Left forelimb (tissue), 1 donor: ENCODE measurements around the gene ZNRF3.

Experiments
- DNase-seq: peaks from one replicate; pipeline ENCODE4 v3.0.0-alpha.2; 2018; ENCODE audit warnings: low spot score

Gene ZNRF3

GRCh38 chr22:28953403-28953802 is 70.0 kb downstream of the ZNRF3 start:
- no peak for DNase-seq

DNA sequence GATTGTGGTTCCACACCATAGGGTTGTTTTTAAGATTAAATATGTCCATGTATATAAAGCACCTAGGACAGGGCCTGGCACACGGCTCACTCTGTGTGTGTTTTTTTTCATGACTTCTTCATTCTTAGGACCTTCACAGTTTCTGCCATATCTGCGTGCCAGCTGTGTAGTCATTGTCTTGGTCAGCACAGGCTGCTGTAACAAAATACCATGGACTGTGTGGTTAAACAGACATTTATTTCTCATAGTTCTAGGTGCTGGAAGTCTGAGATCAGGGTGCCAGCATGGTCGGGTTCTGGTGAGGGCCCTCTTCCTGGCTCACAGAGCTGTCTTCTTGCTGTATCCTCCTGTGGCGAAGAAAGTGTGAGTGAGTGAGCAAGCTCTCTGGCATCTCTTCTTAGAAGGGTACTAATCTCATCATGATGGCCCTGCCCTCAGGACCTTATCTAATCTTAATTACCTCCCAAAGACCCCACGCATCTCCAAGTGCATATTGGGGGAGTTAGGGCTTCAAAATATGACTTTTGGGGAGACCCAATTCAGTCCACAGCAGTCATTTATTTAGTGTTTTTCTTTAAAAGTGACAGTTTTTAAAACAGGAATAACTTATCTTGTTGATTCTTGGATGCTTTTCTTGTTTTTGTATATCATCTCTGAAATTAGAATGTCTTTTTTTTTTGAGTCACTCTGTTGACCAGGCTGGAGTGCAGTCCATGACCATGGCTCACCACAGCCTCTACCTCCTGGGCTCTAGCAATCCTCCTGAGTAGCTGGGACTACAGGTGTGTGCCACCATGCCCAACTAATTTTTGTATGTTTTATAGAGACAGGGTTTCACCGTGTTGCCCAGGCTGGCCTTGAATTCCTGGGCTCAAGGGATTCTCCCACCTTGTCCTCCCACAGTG is 70.9 kb downstream of the ZNRF3 start:
- no peak for DNase-seq

DNA sequence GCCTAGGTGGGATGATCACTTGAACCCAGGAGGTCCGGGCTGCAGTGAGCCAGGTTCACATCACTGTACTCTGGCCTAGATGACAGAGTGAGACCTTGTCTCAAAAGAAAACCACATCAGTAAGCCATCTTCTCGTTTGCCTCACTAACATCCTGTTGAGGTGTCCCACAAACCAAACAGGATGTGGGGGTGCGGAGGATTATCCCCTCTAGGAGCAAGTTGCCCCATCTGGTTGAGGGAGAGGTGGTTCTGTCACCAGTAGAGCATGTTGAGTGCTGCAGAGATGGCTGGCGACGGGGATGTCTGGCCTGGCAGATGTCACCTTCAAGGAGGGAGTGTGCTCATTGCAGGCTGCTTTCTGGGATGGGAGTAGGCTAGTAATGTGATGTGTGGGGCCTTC is 72.4 kb downstream of the ZNRF3 start:
- DNase-seq, result no peak

GRCh38 chr22:28956506-28956905 is 73.1 kb downstream of the ZNRF3 start:
- DNase-seq, result no peak

DNA sequence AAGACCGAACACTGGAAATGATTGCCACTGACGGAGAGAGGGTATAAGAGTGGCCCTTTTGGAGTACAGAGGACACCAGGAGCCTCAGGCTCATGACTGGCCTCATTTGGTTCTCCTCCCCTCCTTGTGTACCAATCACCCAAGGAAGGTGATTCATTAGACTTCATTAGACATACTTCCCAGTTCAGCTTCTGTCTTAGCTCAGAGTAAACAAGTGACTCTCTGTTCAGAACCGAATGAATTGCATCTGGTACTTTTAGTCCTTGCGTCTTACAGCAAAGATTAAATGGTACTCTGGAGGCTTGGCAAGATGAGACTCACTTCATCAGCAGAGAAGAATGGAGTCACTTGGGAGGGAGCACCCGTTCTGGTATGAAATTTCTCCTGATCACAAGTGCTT is 75.2 kb downstream of the ZNRF3 start:
- DNase-seq, result no peak

- DNase-seq, result no peak
These were observed 78.7 kb downstream of the ZNRF3 start for GRCh38 chr22:28962042-28962554.

- no peak for DNase-seq
These were observed 80.0 kb downstream of the ZNRF3 start for GRCh38 chr22:28963362-28963761.

- no peak for DNase-seq
These were observed 83.8 kb downstream of the ZNRF3 start for GRCh38 chr22:28967163-28967665.

GRCh38 chr22:28967969-28968368 is 84.6 kb downstream of the ZNRF3 start:
- DNase-seq, result no peak

- DNase-seq, result no peak
These were observed 86.2 kb downstream of the ZNRF3 start for GRCh38 chr22:28969401-28970168.

DNA sequence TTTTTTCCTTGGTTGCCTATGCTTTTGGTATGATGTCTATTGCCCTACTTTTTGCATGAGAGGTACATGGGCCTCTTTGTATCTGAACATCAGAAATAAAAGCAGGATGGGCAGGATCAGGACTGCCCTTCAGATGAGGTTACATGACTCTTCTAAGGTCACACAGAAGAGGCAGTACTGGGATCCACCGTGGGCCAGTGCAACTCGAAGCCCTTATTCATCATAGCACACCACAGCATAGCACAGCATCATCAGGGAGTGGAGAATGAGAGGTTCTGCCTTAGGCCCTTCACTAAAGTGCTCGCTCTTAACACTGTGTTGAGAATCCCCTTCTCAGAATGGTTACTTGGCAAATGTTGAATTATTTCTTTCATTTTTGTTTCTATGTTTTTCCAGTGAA is 90.0 kb downstream of the ZNRF3 start:
- DNase-seq, result no peak

DNA sequence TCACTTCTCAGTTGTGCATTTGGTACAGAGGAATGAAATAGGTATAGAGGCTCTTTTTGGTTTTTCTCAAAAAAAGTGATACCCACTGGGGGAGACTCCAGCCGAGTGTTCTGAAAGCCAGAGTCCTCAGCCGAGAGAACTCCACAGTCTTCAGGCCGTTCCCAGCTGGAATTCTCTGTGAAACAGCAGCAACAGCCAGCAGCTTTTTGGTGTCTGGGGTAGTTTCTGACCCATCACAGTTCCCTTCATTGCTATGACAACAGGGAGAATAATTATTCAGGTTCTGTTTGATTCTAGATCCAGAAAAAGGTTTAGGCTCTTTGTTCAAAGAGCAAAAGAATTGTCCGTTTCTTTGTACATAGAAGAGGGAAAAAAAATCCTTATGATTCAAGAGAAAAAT is 93.7 kb downstream of the ZNRF3 start:
- DNase-seq, result no peak

- DNase-seq, result no peak
These were observed 94.2 kb downstream of the ZNRF3 start for GRCh38 chr22:28977481-28977971.

DNA sequence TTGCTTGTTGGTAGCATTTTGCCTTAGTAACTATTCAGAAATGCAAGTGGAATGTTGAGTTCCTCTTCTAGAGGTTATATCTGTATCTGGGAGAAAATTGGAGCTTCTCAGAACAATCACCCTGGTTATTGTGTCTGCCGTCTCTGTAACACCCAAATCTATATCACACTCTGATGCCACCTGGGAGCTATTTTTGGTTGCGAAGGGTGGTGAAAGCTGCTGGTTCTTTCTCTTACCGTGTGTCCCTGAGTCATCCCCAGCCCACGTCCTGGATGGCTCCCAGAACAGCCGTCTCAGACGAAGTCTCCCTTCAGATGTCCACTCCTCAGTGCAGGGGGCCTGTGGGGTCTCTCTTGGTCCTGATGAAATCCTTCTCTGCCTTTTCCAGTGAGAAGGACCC is 94.8 kb downstream of the ZNRF3 start:
- no peak for DNase-seq

GRCh38 chr22:28978863-28979796 is 95.8 kb downstream of the ZNRF3 start:
- no peak for DNase-seq

GRCh38 chr22:28980326-28980725 is 97.0 kb downstream of the ZNRF3 start:
- no peak for DNase-seq

- no peak for DNase-seq
These were observed 98.6 kb downstream of the ZNRF3 start for GRCh38 chr22:28981818-28982499.

DNA sequence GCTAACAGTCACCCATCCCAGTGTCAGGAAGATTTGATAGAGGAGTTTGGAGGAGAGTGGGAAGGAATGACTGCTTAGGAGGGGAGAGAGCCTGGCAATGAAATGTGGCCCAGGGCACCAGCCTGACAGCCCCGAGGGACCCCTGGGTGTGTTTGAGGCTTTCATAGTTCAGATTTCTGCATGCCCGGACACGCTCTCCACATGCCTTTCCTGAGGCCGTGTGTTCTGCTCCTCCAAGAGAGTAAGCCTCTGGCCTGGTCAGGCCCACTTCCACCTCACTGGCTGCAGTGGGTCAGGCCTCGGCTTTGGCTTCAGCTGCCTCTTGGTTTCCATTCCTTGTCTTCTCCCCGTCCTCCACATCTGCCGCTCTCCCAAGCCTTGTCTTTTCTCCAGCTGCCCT is 99.8 kb downstream of the ZNRF3 start:
- no peak for DNase-seq

- no peak for DNase-seq
These were observed 100.5 kb downstream of the ZNRF3 start for GRCh38 chr22:28983788-28984441.

GRCh38 chr22:28984482-28985158 is 101.2 kb downstream of the ZNRF3 start:
- no peak for DNase-seq
